ENCODE measurements around the gene CUL4A.
A peak's percentile ranks its signal among the peaks of the same experiment; 100 is the strongest.

Gene CUL4A

GRCh38 chr13:113179374-113180230, 29.8 kb upstream of the CUL4A start:
- no peak for DNase-seq (ENCODE audit: low read depth in 3 of 3)

GRCh38 chr13:113182046-113182445, 27.4 kb upstream of the CUL4A start:
- no peak for DNase-seq (ENCODE audit: low read depth in 3 of 3)

DNA sequence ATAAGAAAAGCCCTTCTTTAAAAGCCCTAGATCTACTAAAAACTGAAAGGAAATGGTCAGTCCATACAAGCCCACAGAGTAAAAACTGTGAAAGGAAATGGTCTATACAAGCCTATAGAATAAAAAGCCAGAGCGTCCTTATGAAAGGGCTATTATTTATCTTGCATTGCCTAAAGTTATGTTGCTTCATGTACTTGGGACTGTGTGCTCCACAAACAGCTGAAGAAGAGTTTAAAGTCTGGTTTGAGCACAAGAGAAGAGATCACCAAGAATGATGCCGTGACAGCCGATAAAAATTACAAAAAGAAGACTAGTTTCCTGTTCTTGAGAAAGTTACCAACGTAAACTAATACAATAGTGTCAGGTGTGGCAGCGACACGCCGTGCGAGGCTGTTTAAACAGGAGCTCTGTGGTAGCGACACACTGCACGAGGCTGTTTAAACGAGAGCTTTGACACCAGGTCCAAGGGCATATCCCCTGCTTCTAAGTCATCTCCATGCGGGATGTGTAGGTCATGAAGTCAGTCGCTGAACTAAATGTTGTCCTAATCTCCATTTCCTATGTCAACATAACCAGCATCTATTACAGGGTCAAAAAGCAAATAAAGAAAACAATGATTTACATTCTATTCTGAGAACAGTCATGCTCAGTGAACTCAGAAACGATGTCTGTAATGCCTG, 25.8 kb upstream of the CUL4A start:
- DNase-seq (ENCODE audit: low read depth in 3 of 3), result no peak

DNA sequence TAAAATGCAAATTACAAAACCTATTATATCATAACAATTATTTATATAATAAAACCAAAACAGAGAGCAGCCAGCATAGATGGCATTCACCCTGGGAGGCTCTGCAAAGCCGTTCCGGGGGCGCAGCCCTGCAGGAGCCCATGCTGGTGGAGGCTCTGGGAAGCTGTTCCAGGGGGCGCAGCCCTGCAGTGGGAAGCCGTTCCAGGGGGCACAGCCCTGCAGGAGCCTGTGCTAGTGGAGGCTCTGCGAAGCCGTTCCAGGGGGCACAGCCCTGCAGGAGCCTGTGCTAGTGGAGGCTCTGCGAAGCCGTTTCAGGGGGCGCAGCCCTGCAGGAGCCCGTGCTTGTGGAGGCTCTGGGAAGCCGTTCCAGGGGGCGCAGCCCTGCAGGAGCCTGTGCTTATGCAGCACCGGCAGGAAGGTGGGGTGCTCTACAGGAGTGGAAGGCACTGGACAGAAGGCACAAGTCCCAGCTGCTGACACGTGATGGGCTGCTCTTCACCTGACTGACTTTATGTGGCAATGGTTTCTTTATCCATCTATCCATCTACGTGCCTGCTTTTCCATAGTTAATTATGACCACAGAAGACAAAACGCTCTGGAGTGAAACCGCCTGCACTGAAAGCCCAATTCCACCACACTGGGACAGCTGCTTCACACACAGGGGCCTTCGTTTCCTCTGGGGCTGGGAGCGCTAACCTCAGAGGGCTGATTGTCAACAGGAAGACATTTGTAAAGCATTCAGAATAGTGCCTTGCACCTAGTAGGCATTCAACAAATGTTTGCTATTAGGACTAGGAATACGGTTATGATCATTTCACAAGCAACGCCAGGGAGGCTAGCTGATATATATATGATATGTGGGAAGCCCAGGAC, 24.6 kb upstream of the CUL4A start:
- DNase-seq (ENCODE audit: low read depth in 3 of 3), result no peak

- no peak for DNase-seq (ENCODE audit: low read depth in 3 of 3)
These were observed 23.1 kb upstream of the CUL4A start for GRCh38 chr13:113186061-113186900.

GRCh38 chr13:113187263-113187669, 22.1 kb upstream of the CUL4A start:
- DNase-seq (ENCODE audit: low read depth in 3 of 3), result peak; percentile 51 to 68 (median 62)

DNA sequence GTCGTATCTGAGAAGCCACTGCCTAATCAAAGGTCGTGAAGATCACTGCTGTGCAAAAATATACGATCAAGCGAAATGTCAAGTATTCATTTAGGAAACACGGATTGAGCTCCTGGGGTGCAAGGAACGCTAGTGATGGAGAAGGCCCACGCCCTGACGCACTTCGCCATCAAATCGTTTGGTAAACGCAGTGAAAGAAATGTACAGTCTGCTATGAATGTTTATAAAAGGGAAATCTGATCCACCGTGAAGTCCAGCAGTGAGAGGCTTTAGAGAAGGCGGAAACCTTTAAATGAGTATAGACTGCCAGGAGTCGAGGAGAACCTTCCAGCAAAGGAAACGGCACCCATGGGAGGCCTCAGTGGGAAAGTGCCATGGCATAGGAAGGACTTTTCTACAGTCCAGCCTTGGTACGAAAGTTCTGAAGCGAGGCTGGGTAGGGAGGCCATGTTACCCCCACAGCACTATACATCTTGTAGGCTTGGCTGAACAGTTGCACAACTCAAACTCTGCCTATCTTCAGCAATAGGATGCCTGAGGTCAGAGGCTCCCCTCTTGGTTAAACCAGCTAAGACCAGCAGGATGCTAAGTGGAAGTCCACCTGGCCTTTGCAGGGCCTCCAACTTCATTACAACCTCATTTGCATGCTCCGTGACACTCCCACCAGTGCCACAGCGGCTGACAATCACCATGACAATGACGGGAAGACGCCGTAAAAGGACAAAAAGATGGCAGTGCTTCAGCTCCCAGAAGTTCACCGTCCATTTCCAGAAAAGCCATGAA, 21.3 kb upstream of the CUL4A start:
- no peak for DNase-seq (ENCODE audit: low read depth in 3 of 3)

- no peak for DNase-seq (ENCODE audit: low read depth in 3 of 3)
These were observed 19.2 kb upstream of the CUL4A start for GRCh38 chr13:113190181-113190580.

DNA sequence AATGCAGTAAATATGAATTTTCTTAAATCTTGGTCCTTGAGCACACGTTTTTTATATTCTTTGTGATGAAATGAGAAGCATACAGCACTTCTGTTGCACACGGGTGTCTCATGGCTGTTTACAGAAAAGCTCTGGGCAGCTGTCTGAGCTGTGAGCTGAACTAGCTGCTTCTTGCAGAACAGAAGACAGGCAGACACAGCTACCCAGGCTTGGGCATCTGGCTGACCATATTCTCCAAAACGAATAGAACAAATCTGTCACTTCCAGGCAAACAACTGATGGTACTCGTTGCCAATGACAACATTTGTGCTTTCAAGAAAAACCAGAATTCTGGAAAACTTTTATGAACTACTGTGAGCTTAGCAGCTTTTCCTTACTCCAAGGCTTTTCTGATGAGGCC, 17.1 kb upstream of the CUL4A start:
- no peak for DNase-seq (ENCODE audit: low read depth in 3 of 3)

GRCh38 chr13:113192902-113193301, 16.5 kb upstream of the CUL4A start:
- no peak for DNase-seq (ENCODE audit: low read depth in 3 of 3)

- DNase-seq (ENCODE audit: low read depth in 3 of 3), result no peak
These were observed 14.1 kb upstream of the CUL4A start for GRCh38 chr13:113195360-113195759.

GRCh38 chr13:113196970-113197737, 12.3 kb upstream of the CUL4A start:
- DNase-seq (ENCODE audit: low read depth in 3 of 3), result no peak

DNA sequence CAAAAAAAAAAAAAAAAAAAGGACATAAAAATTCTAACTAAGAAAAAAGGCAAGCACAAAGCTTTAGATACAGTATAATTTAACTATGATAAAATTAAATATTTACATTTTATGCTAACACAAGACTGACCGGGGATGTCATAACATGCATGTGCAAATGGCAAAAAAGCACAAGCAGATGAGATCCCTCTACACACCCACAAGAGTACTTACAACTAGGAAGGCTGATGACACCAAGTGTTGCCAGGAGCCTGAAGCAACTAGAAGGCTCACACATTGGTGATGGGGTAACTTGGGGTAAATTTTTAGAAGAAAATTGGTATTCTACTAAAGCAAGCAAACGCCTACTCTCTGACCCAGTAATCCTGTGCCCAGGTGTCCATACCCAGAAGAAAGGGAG, 7.6 kb upstream of the CUL4A start:
- no peak for DNase-seq (ENCODE audit: low read depth in 3 of 3)

- DNase-seq (ENCODE audit: low read depth in 3 of 3), result no peak
These were observed 6.5 kb upstream of the CUL4A start for GRCh38 chr13:113202912-113203311.

DNA sequence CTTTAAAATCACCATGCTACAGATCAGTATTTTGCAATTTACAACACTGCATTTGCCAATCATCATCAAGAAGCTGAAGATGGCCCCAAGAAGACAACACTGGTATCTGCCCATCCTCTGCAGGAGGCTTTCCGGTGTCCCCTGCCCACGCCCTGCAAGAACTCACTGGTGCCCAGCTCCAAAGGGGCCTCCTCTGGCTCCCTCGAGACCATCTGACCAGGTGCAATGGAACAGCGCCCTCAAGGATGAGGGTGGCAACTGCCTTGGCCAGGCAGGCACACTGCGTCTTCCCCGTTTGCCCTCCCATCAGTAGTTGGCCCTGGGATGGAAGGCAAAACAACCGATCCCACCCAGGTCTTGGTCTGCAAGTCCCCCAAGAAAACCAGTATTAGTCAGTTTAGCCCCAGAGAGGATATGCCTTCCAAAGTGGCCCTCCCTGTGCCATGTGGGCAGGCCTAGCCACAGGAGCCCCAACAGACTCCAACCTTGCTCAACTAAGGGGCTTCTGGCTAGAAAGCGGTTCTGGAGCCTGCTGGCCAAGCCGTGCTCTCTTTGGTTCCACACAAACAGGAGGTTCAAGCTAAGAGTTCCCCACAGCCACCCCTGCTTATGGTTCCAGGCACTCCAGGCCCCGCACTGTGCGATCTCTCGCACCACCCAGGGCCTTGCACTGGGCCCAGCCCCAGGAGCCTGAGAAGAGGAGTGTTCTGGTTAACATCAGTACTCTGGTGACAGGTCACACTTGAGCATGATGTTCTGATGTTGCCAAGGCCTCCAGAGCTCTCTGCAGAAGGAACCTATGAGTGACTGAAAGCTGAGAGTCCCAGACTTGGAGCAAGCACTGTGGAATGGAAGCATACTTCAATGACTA, 5.7 kb upstream of the CUL4A start:
- no peak for DNase-seq (ENCODE audit: low read depth in 3 of 3)

GRCh38 chr13:113204378-113204734, 5.1 kb upstream of the CUL4A start:
- no peak for DNase-seq (ENCODE audit: low read depth in 3 of 3)

DNA sequence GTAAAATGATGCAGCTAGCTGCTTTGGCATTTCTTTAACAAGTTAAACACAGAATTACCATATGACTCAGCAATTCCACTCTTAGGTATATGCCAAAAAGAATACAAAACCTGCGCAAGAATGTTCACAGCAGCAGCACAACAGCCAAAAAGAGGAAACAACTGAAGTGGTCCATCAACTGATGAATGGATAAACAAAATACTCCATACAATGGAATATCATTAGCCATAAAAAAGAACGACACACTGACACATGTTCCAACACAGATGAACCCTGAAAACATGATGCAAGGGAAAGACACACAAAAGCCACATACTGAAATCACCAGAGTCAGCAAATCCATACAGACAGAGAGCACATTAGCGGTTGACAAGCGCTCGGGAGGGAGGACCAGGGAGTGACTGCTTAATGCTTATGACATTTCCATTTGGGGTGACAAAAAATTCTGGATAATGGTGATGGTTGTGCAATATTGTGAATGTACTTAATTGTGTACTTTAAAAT, 3.9 kb upstream of the CUL4A start:
- no peak for DNase-seq (ENCODE audit: low read depth in 3 of 3)

DNA sequence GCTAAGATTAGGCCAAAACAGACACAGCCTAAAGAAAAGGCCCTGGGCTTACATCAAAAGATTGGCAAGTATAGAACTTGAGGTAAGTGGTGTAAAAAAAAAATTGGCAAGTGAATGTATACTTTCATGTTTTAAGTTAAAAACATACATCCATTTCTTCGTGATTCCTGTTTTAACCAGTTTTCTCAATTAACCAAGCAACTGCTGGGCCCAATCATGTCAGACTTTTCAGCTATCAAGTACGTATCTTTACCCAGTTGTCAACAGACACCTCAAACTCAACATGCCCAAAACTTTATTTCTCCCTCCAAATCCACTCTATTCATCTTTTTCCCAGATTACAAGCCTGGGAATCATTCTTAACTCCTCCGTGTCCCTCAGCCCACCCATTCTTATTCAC, 2.0 kb upstream of the CUL4A start:
- no peak for DNase-seq (ENCODE audit: low read depth in 3 of 3)
